SK-N-SH (cell line): Measurements from ENCODE around the gene CFAP99. TPM values are rescaled to one million over a fixed set of nuclear protein-coding genes. Genes with fewer than 3 reads are reported as not detected.

Experiments
- CTCF ChIA-PET: fragments of 300-600, 350-600 bp; formaldehyde crosslinking; extraction: SDS; loops from one replicate; lab custom pipeline; 2021; lab: Yijun Ruan, JAX
- POLR2A ChIA-PET: fragments of 350-600 bp; sonication (Branson Sonifier 250); formaldehyde crosslinking; extraction: SDS; loops from one replicate; lab custom pipeline; 2020; ENCODE audit warnings: antibody characterized with exemption, inconsistent platforms; lab: Yijun Ruan, JAX
- DNase-seq: peaks from one replicate; pipeline ENCODE4 v3.0.0; 2012
- H2AFZ ChIP-seq: fragments of 200-600 bp; sonication (generic); 2 replicates; pipeline ENCODE4 v1.8.1; 2016; ENCODE audit warnings: antibody characterized with exemption, mild to moderate bottlenecking, low read depth
- H3F3A ChIP-seq: fragments of 200-600 bp; sonication (generic); replicated peaks from 2 replicates; pipeline ENCODE3; 2016; ENCODE audit warnings: antibody characterized with exemption, mild to moderate bottlenecking; ENCODE audit not compliant: insufficient read depth
- H3K27ac ChIP-seq, 2 experiments: fragments of 200-500 bp in 1 of 2; fragments of 200-600 bp in 1 of 2; sonication (Bioruptor generic) in 1 of 2; sonication (generic), shearing (Covaris generic) in 1 of 2; 2 replicates each; pipeline versions ENCODE4 v1.5.1 to v1.6.1; 2014 to 2016; ENCODE audit warnings: low read depth in 2 of 2, inconsistent platforms in 1 of 2, low read length in 1 of 2, mild to moderate bottlenecking in 1 of 2, mixed read lengths in 1 of 2
- H3K27me3 ChIP-seq: fragments of 200-600 bp; sonication (generic), shearing (Covaris generic); 2 replicates; pipeline ENCODE4 v1.6.1; 2016; ENCODE audit warnings: mixed run types; ENCODE audit not compliant: insufficient read depth
- H3K36me3 ChIP-seq, 2 experiments: fragments of 200-500 bp in 1 of 2; fragments of 200-600 bp in 1 of 2; sonication (Bioruptor generic) in 1 of 2; sonication (generic) in 1 of 2; replicated peaks in 1 of 2; 2 replicates each; pipeline versions ENCODE3 to v1.5.1; 2014 to 2016; ENCODE audit warnings: low read length in 1 of 2, mild to moderate bottlenecking in 1 of 2; ENCODE audit not compliant: insufficient read depth in 2 of 2, control insufficient read depth in 1 of 2
- H3K4me1 ChIP-seq, 2 experiments: fragments of 200-500 bp in 1 of 2; fragments of 200-600 bp in 1 of 2; sonication (Bioruptor generic) in 1 of 2; sonication (generic), shearing (Covaris generic) in 1 of 2; 2 replicates each; pipeline versions ENCODE4 v1.5.1 to v1.6.1; 2014 to 2016; ENCODE audit warnings: low read depth in 1 of 2, low read length in 1 of 2, mixed run types in 1 of 2; ENCODE audit not compliant: insufficient read depth in 2 of 2, control insufficient read depth in 1 of 2
- H3K4me2 ChIP-seq: fragments of 200-600 bp; sonication (generic), shearing (Covaris generic); 2 replicates; pipeline ENCODE4 v1.6.1; 2017; ENCODE audit warnings: mixed run types
- H3K4me3 ChIP-seq, 2 experiments: fragments of 200-500 bp in 1 of 2; fragments of 200-600 bp in 1 of 2; sonication (Bioruptor generic) in 1 of 2; sonication (generic), shearing (Covaris generic) in 1 of 2; 2 replicates each; pipeline versions ENCODE4 v1.5.1 to v1.8.1; 2014 to 2016; ENCODE audit warnings: low read depth in 2 of 2, inconsistent platforms in 1 of 2, low read length in 1 of 2, mild to moderate bottlenecking in 1 of 2, mixed read lengths in 1 of 2, moderate library complexity in 1 of 2
- H3K79me2 ChIP-seq: fragments of 200-600 bp; sonication (generic); 2 replicates; pipeline ENCODE4 v1.8.1; 2017; ENCODE audit warnings: mild to moderate bottlenecking; ENCODE audit not compliant: insufficient read depth
- H3K9ac ChIP-seq: fragments of 200-600 bp; sonication (generic); 2 replicates; pipeline ENCODE4 v1.6.1; 2017; ENCODE audit warnings: mixed run types
- H3K9me2 ChIP-seq: fragments of 200-600 bp; sonication (generic); 2 replicates; pipeline ENCODE4 v1.6.1; 2017; ENCODE audit warnings: mixed run types
- H3K9me3 ChIP-seq: fragments of 200-600 bp; sonication (generic); 2 replicates; pipeline ENCODE4 v1.6.1; 2017; ENCODE audit warnings: mixed run types, mild to moderate bottlenecking, moderate library complexity
- H4K20me1 ChIP-seq: fragments of 200-600 bp; sonication (generic); 2 replicates; pipeline ENCODE4 v1.6.1; 2017; ENCODE audit warnings: mild to moderate bottlenecking, mixed run types; ENCODE audit not compliant: insufficient read depth
- FOSL2 ChIP-seq: IDR thresholded peaks from 2 replicates; pipeline ENCODE4 v1.4.0; 2012; ENCODE audit warnings: low read depth, mild to moderate bottlenecking, moderate library complexity, borderline replicate concordance
- FOXJ3 ChIP-seq: sonication (generic); formaldehyde crosslinking; IDR thresholded peaks from 2 replicates; pipeline ENCODE4 v1.5.1; 2020; ENCODE audit warnings: mild to moderate bottlenecking, missing genetic modification reagents
- GABPA ChIP-seq: IDR thresholded peaks from 2 replicates; pipeline ENCODE4 v1.4.0; 2012; ENCODE audit warnings: low read depth, mild to moderate bottlenecking
- GATA2 ChIP-seq: sonication (generic); formaldehyde crosslinking; IDR thresholded peaks from 2 replicates; pipeline ENCODE4 v1.5.0; 2020; ENCODE audit warnings: mild to moderate bottlenecking, missing genetic modification reagents
- JUND ChIP-seq: IDR thresholded peaks from 2 replicates; pipeline ENCODE4 v1.4.0; 2012
- NFIC ChIP-seq: IDR thresholded peaks from 2 replicates; pipeline ENCODE4 v1.4.0; 2012; ENCODE audit warnings: borderline replicate concordance
- POLR2AphosphoS5 ChIP-seq: IDR thresholded peaks from 2 replicates; pipeline ENCODE4 v1.6.1; 2012; ENCODE audit warnings: low read depth, low read length
- RAD21 ChIP-seq: IDR thresholded peaks from 2 replicates; pipeline ENCODE4 v1.6.1; 2012; ENCODE audit warnings: mild to moderate bottlenecking, low read length
- RCOR1 ChIP-seq: fragments of 150-350 bp; IDR thresholded peaks from 2 replicates; pipeline ENCODE4 v1.6.1; 2017; ENCODE audit warnings: antibody characterized with exemption, low read length
- SMC3 ChIP-seq: IDR thresholded peaks from 2 replicates; pipeline ENCODE4 v1.6.1; 2012; ENCODE audit warnings: low read depth, low read length, improper control_type of control experiment
- TAF1 ChIP-seq: IDR thresholded peaks from 2 replicates; pipeline ENCODE4 v1.6.1; 2012; ENCODE audit warnings: low read depth, mild to moderate bottlenecking, low read length, moderate library complexity, borderline replicate concordance
- WGBS: methylation state at CpG from one replicate; pipeline ENCODE4 v1.1.6; 2017; ENCODE audit warnings: low lambda C conversion rate; 5-methylcytosine and 5-hydroxymethylcytosine counted together
- polyA plus RNA-seq, 3 experiments: library from polyadenylated mRNA; depleted of rRNA; stranded (reverse); fragments of >200 nt; gene quantifications; 2 replicates each; pipeline ENCODE4 v1.2.3, GENCODE V29; 2012
- TF ChIP-seq, protein P1 (sequence below): fragments of 200-600 bp; sonication (generic); IDR thresholded peaks from 2 replicates; pipeline ENCODE4 v1.6.1; 2017; ENCODE audit warnings: antibody characterized with exemption, mild to moderate bottlenecking, moderate library complexity
- TF ChIP-seq, protein P2 (sequence below): IDR thresholded peaks from 2 replicates; pipeline ENCODE4 v1.4.0; 2012; ENCODE audit warnings: low read depth, borderline replicate concordance
- TF ChIP-seq, protein P3 (sequence below): IDR thresholded peaks from 2 replicates; pipeline ENCODE4 v1.4.0; 2012; ENCODE audit warnings: low read depth

The CFAP99 gene
- polyA plus RNA-seq, 1 of the 3 experiments (the other 2 are of a cell fraction), result 0.13 TPM

DNA sequence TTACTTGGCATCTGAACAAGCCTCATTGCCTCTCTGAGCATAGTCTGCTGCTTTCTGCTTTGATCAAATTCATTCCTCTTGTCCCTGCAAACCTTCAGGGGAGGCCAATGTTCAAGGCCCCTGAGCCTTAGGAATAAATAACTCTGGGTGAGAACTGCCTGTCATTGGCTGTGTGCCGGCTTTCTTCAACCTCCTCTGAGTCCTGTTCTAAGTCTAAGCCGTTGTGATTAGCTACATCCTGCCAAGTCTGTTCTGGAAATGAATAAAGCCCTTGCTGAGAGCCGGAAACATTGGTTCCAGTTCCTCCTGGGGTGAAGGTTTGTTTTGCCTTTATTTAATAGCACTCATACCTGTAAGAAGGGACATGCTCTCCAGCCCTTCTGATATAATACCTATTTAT is 63.9 kb downstream of the CFAP99 start:
- H3K4me1 ChIP-seq, result peaks cover 23 to 25% of the 10 kb centered on the region in 2 experiments; a peak in 2 of 4 replicates
- H3K9me3 ChIP-seq, result no peaks in the 10 kb centered on the region
- no peak for TF ChIP-seq POLR2AphosphoS5
- H3K9ac ChIP-seq, result no peak overlapping the region
- no peaks in the 10 kb centered on the region for H3K9me2 ChIP-seq
- H3K36me3 ChIP-seq, result peaks cover 4 to 6% of the 10 kb centered on the region in 2 experiments
- POLR2A ChIA-PET, result no interaction called here
- peaks cover 100% of the 10 kb centered on the region for H4K20me1 ChIP-seq
- no peaks in the 10 kb centered on the region for H3K27me3 ChIP-seq
- no peak overlapping the region for H3K4me3 ChIP-seq
- 66% methylated on average over 3 of the region's 3 CpGs for WGBS
- CTCF ChIA-PET, result interaction anchor here (0.6 kb wide), 1 partner anchor 156 kb away, joined by 3 read pairs; no protein-coding TSS in a partner anchor
- peaks cover 4% of the 10 kb centered on the region for H3F3A ChIP-seq
- peaks cover 100% of the 10 kb centered on the region for H3K79me2 ChIP-seq
- no peak overlapping the region for H3K4me2 ChIP-seq
- peak overlapping the region in 1 of 2 experiments; percentile 11; a peak in 1 of 4 replicates for H3K27ac ChIP-seq
- H2AFZ ChIP-seq, result no peak overlapping the region
- DNase-seq, result no peak

DNA sequence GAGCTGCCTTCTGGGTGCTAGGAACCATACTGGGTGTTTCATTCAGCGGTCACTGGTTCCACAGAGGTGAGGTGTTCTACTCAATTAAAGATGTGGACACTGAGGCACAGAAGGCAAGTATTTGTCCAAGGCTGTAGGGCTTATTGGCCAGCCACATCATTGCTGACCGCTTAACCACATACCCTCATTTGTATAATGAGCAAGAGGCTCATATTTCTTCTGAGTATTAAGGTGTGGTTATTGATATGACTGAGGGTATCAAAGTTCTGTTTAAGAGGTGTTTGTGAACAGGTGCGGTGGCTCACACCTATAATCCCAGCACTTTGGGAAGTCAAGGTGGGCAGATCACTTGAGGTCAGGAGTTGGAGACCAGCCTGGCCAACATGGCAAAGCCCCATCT is 64.5 kb downstream of the CFAP99 start:
- no peak overlapping the region for H2AFZ ChIP-seq
- peaks cover 100% of the 10 kb centered on the region for H4K20me1 ChIP-seq
- POLR2A ChIA-PET, result interaction anchor here (1.3 kb wide), 1 partner anchor 9 kb away, joined by 3 read pairs; no protein-coding TSS in a partner anchor

DNA sequence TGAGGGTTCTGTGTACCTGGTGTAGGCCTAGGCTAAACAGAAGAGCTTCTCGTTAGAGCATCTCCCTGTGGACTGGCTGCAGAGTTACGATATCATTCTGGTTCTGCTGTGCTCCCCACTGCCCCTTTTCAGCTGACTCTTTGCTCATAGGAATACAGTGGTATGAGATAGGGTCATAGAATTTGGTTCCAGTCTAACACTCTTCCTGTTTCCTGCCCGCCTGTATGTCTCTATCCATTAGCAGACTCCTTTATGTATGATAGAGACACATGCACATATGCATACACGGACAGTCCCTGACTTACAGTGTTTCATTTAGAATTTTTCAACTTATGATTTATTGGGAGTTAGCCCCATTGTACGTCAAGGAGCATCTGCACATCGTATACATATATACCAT is 65.4 kb downstream of the CFAP99 start:
- H3K79me2 ChIP-seq, result peaks cover 100% of the 10 kb centered on the region
- H3K4me3 ChIP-seq, result no peak overlapping the region
- no peak overlapping the region for H3K27ac ChIP-seq
- no peak for TF ChIP-seq GATA2
- H3K4me2 ChIP-seq, result no peak overlapping the region
- no peaks in the 10 kb centered on the region for H3K27me3 ChIP-seq
- H3K9me3 ChIP-seq, result no peaks in the 10 kb centered on the region
- no peak for DNase-seq
- H3K36me3 ChIP-seq, result peaks cover 0 to 5% of the 10 kb centered on the region in 2 experiments
- 92% methylated on average over 5 of the region's 6 CpGs for WGBS
- POLR2A ChIA-PET, result interaction anchor here (0.6 to 1.3 kb wide), 2 partner anchors 8 to 33 kb away, joined by 3 to 6 read pairs; no protein-coding TSS in a partner anchor
- H3K4me1 ChIP-seq, result peaks cover 14 to 16% of the 10 kb centered on the region in 2 experiments; a peak in 2 of 4 replicates
- no peak overlapping the region for H2AFZ ChIP-seq
- no peak overlapping the region for H3K9ac ChIP-seq
- peaks cover 4% of the 10 kb centered on the region for H3F3A ChIP-seq
- no peaks in the 10 kb centered on the region for H3K9me2 ChIP-seq
- peaks cover 98% of the 10 kb centered on the region for H4K20me1 ChIP-seq
- CTCF ChIA-PET, result no interaction called here

More for the DNA sequence above, 64.5 kb downstream of the CFAP99 start:
- 100% methylated on average over 3 of the region's 3 CpGs for WGBS
- Histone ChIP-seq H3K27me3 (no peaks in the 10 kb centered on the region), H3K4me1 (peaks cover 20 to 22% of the 10 kb centered on the region in 2 experiments; a peak in 2 of 4 replicates), H3K4me3 (no peak overlapping the region), H3K27ac (no peak overlapping the region), H3K9ac (no peak overlapping the region), H3K9me3 (no peaks in the 10 kb centered on the region), H3K4me2 (no peak overlapping the region), H3F3A (peaks cover 4% of the 10 kb centered on the region), H3K36me3 (peaks cover under 1 to 4% of the 10 kb centered on the region in 2 experiments), H3K9me2 (no peaks in the 10 kb centered on the region), H3K79me2 (peaks cover 100% of the 10 kb centered on the region)
- CTCF ChIA-PET, result interaction anchor here (0.5 to 0.6 kb wide), 2 partner anchors 23 to 155 kb away, joined by 3 read pairs; no protein-coding TSS in a partner anchor
- TF ChIP-seq GABPA (no peak), RAD21 (no peak)
- DNase-seq, result no peak

DNA sequence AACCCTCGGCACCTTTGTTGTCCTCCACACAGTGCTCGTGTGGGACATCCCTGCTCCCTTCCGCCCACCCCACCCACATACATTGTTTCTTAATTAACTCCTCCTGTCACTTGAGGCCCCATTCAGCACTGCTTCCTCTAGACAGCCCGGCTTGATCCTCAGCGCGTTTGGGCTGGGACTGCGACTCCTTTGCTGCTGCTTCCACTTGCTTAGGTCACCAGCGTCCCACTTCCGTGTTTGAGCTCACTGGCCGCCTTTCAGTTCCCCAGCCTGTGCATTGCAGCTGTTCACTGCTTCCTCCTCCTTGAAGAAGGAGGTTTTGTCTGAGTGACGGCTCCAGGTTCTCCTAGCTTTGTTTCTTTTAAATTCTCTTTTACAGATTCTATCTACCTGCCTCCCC is 66.2 kb downstream of the CFAP99 start:
- H3K79me2 ChIP-seq, result peaks cover 100% of the 10 kb centered on the region
- peaks cover 12 to 16% of the 10 kb centered on the region in 2 experiments; a peak in 2 of 4 replicates for H3K4me1 ChIP-seq
- no peaks in the 10 kb centered on the region for H3K27me3 ChIP-seq
- WGBS, result 92% methylated on average over 11 of the region's 11 CpGs
- no peak overlapping the region for H2AFZ ChIP-seq
- POLR2A ChIA-PET, result no interaction called here
- H4K20me1 ChIP-seq, result peaks cover 98% of the 10 kb centered on the region
- H3K4me3 ChIP-seq, result no peak overlapping the region
- H3K4me2 ChIP-seq, result no peak overlapping the region
- no peak for DNase-seq
- H3K9ac ChIP-seq, result no peak overlapping the region
- peaks cover 4% of the 10 kb centered on the region for H3F3A ChIP-seq
- H3K9me3 ChIP-seq, result no peaks in the 10 kb centered on the region
- no peaks in the 10 kb centered on the region for H3K9me2 ChIP-seq
- H3K36me3 ChIP-seq, result peaks cover 0 to 12% of the 10 kb centered on the region in 2 experiments
- H3K27ac ChIP-seq, result no peak overlapping the region
- CTCF ChIA-PET, result no interaction called here
- TF ChIP-seq FOXJ3 (CRISPR knock-in tag) (no peak), NFIC (no peak), JUND (no peak), FOSL2 (no peak), SMC3 (no peak), TAF1 (no peak), GATA2 (no peak), RCOR1 (no peak)
- TF ChIP-seq, protein P1, sequence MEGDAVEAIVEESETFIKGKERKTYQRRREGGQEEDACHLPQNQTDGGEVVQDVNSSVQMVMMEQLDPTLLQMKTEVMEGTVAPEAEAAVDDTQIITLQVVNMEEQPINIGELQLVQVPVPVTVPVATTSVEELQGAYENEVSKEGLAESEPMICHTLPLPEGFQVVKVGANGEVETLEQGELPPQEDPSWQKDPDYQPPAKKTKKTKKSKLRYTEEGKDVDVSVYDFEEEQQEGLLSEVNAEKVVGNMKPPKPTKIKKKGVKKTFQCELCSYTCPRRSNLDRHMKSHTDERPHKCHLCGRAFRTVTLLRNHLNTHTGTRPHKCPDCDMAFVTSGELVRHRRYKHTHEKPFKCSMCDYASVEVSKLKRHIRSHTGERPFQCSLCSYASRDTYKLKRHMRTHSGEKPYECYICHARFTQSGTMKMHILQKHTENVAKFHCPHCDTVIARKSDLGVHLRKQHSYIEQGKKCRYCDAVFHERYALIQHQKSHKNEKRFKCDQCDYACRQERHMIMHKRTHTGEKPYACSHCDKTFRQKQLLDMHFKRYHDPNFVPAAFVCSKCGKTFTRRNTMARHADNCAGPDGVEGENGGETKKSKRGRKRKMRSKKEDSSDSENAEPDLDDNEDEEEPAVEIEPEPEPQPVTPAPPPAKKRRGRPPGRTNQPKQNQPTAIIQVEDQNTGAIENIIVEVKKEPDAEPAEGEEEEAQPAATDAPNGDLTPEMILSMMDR, result no peak
- TF ChIP-seq, protein P2, sequence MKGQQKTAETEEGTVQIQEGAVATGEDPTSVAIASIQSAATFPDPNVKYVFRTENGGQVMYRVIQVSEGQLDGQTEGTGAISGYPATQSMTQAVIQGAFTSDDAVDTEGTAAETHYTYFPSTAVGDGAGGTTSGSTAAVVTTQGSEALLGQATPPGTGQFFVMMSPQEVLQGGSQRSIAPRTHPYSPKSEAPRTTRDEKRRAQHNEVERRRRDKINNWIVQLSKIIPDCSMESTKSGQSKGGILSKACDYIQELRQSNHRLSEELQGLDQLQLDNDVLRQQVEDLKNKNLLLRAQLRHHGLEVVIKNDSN, result no peak
- TF ChIP-seq, protein P3, sequence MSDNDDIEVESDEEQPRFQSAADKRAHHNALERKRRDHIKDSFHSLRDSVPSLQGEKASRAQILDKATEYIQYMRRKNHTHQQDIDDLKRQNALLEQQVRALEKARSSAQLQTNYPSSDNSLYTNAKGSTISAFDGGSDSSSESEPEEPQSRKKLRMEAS, result no peak
